Psoas muscle (tissue), 8 donors: ENCODE measurements around the gene ITGAL. TPM values are rescaled to one million over a fixed set of nuclear protein-coding genes. Genes with fewer than 3 reads are reported as not detected.

Experiments
- ATAC-seq, 4 donors: fragments of 200-7000 bp; cut with Tn5 transposase; one replicate each; pipeline ENCODE4 v1.9.1; 2020; ENCODE audit warnings: moderate library complexity in 3 of 4, mild to moderate bottlenecking in 2 of 4
- DNase-seq, 2 donors: peaks; one replicate each; pipeline ENCODE4 v3.0.0-alpha.2; 2020
- H3K27ac ChIP-seq: fragments of 200-600 bp; one replicate; pipeline ENCODE4 v1.8.0; 2022
- H3K27me3 ChIP-seq, 3 donors: fragments of 200-600 bp in 1 of 3; one replicate each; pipeline versions ENCODE4 v1.6.1 to v1.8.0; 2013 to 2022; ENCODE audit warnings: low read length in 2 of 3, mild to moderate bottlenecking in 2 of 3, moderate library complexity in 1 of 3; ENCODE audit not compliant: insufficient read depth in 3 of 3
- H3K36me3 ChIP-seq, 2 donors: fragments of 200-600 bp in 1 of 2; one replicate each; pipeline versions ENCODE4 v1.6.1 to v1.8.0; 2013 to 2022; ENCODE audit warnings: low read depth in 1 of 2, mild to moderate bottlenecking in 1 of 2, moderate library complexity in 1 of 2; ENCODE audit not compliant: insufficient read depth in 1 of 2
- H3K4me1 ChIP-seq: fragments of 200-600 bp; one replicate; pipeline ENCODE4 v1.8.0; 2022
- H3K4me3 ChIP-seq: fragments of 200-600 bp; one replicate; pipeline ENCODE4 v1.8.0; 2022; ENCODE audit warnings: mild to moderate bottlenecking
- H3K9me3 ChIP-seq: fragments of 200-600 bp; one replicate; pipeline ENCODE4 v1.8.0; 2022
- WGBS, 3 donors: extraction: QIAGEN DNeasy Blood & Tissue Kit; methylation state at CpG; one replicate each; pipeline versions ENCODE4 v1.1.6 to v1.1.7; 2013; 5-methylcytosine and 5-hydroxymethylcytosine counted together
- intact Hi-C, 2 donors: fragments of 100-400 bp; cut with DNase I; formaldehyde crosslinking; loops; one replicate each; pipeline versions ENCODE4 v1.11.0 to v1.14.2; 2022
- polyA plus RNA-seq, 3 donors: library from polyadenylated mRNA; stranded (reverse); fragments of 200-250 nt; gene quantifications; one replicate each; pipeline ENCODE4 v1.2.3, GENCODE V29; 2013
- total RNA-seq, 4 donors: library from RNA; stranded (reverse); fragmentation: NEBNext Ultra II Directional in 2 of 4; extraction: Animal tissue kit (Norgen Biotek cat#: 25700) in 2 of 4; gene quantifications; one replicate each; pipeline versions ENCODE4 v1.2.1 to v1.2.4, GENCODE V29; 2021 to 2023
- TF ChIP-seq, protein P1 (sequence below): fragments of 200-600 bp; IDR thresholded peaks from one replicate; pipeline ENCODE4 v1.8.0; 2022; ENCODE audit warnings: antibody characterized with exemption
- donor health status: healthy with polysubstance abuse.
- donor health status: DM: no; HTN: no; CAD: no; lungs with moderate emphysema.
- donor health status: Bipolar disorder and iron deficiency.
- donor health status: healthy.
- donor health status: DM: yes; HTN: yes; CAD: no.
- donor health status: DM: no; HTN: no; CAD: no.
- donor health status: DM: no; HTN: no; CAD: no.
- donor health status: DM: yes; HTN: yes; CAD: no.

The ITGAL gene
- total and polyA plus RNA-seq, 7 donors, result 0.21 to 3.0 (median 1.1) TPM

DNA sequence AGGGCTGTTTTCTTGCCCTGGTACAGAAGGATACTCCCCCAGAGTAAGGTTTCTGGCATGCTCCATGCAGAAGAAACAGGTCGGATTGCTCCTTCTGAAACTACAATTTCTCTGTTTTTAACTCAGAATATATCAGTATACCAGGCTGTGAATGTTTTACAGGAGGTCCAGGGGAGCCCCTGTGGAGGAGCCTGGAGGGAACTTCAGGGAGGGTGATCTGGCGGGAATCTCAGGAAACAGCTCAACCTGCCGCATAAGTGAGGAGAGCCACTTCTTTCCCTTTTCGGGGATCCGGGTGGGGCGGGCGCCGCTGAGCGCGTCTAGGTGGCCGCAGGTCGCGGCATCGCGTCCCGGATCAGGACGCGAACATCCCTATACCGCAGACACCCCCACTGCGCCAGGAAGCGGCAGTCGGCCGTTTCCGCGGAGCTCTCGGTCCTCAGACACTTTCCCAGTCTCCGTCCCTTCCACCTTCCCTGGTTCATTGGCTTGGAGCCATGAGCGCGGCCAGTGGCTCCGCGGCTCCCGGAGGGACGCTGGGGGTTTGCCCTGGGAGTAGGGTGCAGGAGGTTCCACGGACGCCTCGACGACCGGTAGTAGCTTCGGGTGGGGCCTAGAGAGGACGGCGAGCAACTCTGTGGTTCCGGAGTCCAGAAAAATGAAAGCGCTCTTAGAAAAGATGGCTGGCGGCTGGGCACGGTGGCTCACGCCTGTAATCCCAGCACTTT lies 88.7 kb downstream of the ITGAL start:
- ATAC-seq, result no peak
- Histone ChIP-seq H3K36me3 (no peaks in the 10 kb centered on the region), H3K4me3 (peak overlapping the region; percentile 65), H3K9me3 (no peaks in the 10 kb centered on the region), H3K27me3 (no peaks in the 10 kb centered on the region), H3K27ac (peak overlapping the region; percentile 39), H3K4me1 (peaks cover 11% of the 10 kb centered on the region)
- TF ChIP-seq, protein P1, sequence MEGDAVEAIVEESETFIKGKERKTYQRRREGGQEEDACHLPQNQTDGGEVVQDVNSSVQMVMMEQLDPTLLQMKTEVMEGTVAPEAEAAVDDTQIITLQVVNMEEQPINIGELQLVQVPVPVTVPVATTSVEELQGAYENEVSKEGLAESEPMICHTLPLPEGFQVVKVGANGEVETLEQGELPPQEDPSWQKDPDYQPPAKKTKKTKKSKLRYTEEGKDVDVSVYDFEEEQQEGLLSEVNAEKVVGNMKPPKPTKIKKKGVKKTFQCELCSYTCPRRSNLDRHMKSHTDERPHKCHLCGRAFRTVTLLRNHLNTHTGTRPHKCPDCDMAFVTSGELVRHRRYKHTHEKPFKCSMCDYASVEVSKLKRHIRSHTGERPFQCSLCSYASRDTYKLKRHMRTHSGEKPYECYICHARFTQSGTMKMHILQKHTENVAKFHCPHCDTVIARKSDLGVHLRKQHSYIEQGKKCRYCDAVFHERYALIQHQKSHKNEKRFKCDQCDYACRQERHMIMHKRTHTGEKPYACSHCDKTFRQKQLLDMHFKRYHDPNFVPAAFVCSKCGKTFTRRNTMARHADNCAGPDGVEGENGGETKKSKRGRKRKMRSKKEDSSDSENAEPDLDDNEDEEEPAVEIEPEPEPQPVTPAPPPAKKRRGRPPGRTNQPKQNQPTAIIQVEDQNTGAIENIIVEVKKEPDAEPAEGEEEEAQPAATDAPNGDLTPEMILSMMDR, result no peak
- intact Hi-C loops, result no loop called here
- peak; percentile 41 to 68 for DNase-seq
- 21 to 26% (median 23%) methylated on average over 46 of the region's 46 CpGs for WGBS, 3 donors

- Histone ChIP-seq H3K4me1 (peaks cover 4% of the 10 kb centered on the region), H3K9me3 (no peaks in the 10 kb centered on the region), H3K27ac (peak overlapping the region; percentile 39), H3K36me3 (no peaks in the 10 kb centered on the region), H3K27me3 (no peaks in the 10 kb centered on the region), H3K4me3 (peak overlapping the region; percentile 65)
- intact Hi-C loops, result no loop called here
- 87 to 96% (median 91%) methylated on average over 13 to 14 of the region's 14 CpGs for WGBS, 3 donors
- TF ChIP-seq, protein P1, result no peak
- ATAC-seq, result no peak
- DNase-seq, result peak in 1 of 2 donors; percentile 48
Observed at GRCh38 chr16:30562021-30562420, 89.5 kb downstream of the ITGAL start.

GRCh38 chr16:30565526-30565925 lies 93.0 kb downstream of the ITGAL start:
- intact Hi-C loops, result no loop called here
- H3K36me3 ChIP-seq, result peaks cover 0 to 9% of the 10 kb centered on the region in 2 donors
- 46 to 63% (median 53%) methylated on average over 7 of the region's 7 CpGs for WGBS, 3 donors
- H3K27me3 ChIP-seq, result no peaks in the 10 kb centered on the region
- H3K9me3 ChIP-seq, result no peaks in the 10 kb centered on the region
- no peak overlapping the region for H3K4me3 ChIP-seq
- H3K27ac ChIP-seq, result no peak overlapping the region
- H3K4me1 ChIP-seq, result peaks cover 8% of the 10 kb centered on the region
- ATAC-seq (no peak), DNase-seq (no peak)
- TF ChIP-seq, protein P1, result no peak

DNA sequence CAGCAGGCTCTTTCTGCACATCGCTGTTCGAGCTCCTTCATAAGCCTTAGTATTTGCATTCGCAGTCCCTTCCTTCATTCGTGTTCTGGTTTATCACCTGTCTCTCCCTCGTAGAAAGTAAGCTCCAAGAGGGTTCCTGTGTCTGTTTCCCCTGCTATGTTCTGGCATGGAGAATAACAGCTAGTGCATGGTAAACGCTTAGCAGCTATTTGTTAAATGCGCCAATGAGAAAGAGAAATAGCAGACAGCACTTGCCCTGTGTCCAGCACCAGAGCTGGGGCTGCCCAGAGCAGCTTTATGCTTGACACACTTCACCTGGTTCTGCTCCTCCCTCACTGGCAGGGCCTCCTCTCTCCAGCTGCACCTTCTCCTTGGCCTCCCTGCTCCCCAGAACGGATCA lies 93.4 kb downstream of the ITGAL start:
- 55 to 61% (median 60%) methylated on average over 8 of the region's 8 CpGs for WGBS, 3 donors
- intact Hi-C loops, result no loop called here
- H3K36me3 ChIP-seq, result peaks cover 0 to 9% of the 10 kb centered on the region in 2 donors
- no peak overlapping the region for H3K27ac ChIP-seq
- DNase-seq, result no peak
- H3K9me3 ChIP-seq, result no peaks in the 10 kb centered on the region
- no peaks in the 10 kb centered on the region for H3K27me3 ChIP-seq
- peaks cover 9% of the 10 kb centered on the region for H3K4me1 ChIP-seq
- ATAC-seq, result no peak
- TF ChIP-seq, protein P1, result no peak
- H3K4me3 ChIP-seq, result no peak overlapping the region

GRCh38 chr16:30566531-30566930 lies 94.0 kb downstream of the ITGAL start:
- Histone ChIP-seq H3K27ac (no peak overlapping the region), H3K27me3 (no peaks in the 10 kb centered on the region), H3K36me3 (peaks cover 0 to 9% of the 10 kb centered on the region in 2 donors), H3K9me3 (no peaks in the 10 kb centered on the region), H3K4me3 (no peak overlapping the region), H3K4me1 (peaks cover 9% of the 10 kb centered on the region)
- no peak for DNase-seq
- ATAC-seq, result no peak
- intact Hi-C loops, result no loop called here
- TF ChIP-seq, protein P1, result no peak
- WGBS, 3 donors, result 89 to 91% (median 89%) methylated on average over 4 of the region's 4 CpGs
